Sigmoid colon (tissue), 7 donors: ENCODE measurements around the gene KAT8. TPM values are rescaled to one million over a fixed set of nuclear protein-coding genes. Genes with fewer than 3 reads are reported as not detected.

Experiments
- DNase-seq: peaks from one replicate; pipeline ENCODE4 v3.0.0-alpha.2; 2019
- H3K27ac ChIP-seq, 4 donors: fragments of 200-600 bp; sonication (generic); one replicate each; pipeline ENCODE4 v1.5.1; 2016 to 2019; ENCODE audit warnings: mild to moderate bottlenecking in 1 of 4
- H3K27me3 ChIP-seq, 3 donors: fragments of 200-600 bp; sonication (generic); one replicate each; pipeline ENCODE4 v1.5.1; 2019; ENCODE audit warnings: mild to moderate bottlenecking in 1 of 3
- H3K36me3 ChIP-seq, 4 donors: fragments of 200-600 bp; sonication (generic); one replicate each; pipeline ENCODE4 v1.5.1; 2016 to 2019
- H3K4me1 ChIP-seq, 4 donors: fragments of 200-600 bp; sonication (generic); one replicate each; pipeline ENCODE4 v1.5.1; 2017 to 2019
- H3K4me3 ChIP-seq, 4 donors: fragments of 200-600 bp; sonication (generic); one replicate each; pipeline ENCODE4 v1.5.1; 2017 to 2019; ENCODE audit warnings: mild to moderate bottlenecking in 2 of 4, moderate library complexity in 1 of 4
- H3K9me3 ChIP-seq, 4 donors: fragments of 200-600 bp in 3 of 4; sonication (generic) in 3 of 4; one replicate each; pipeline versions ENCODE4 v1.5.1 to v1.6.1; 2013 to 2019
- CTCF ChIP-seq, 4 experiments: fragments of 450-650 bp in 3 of 4; fragments of 200-600 bp in 1 of 4; IDR thresholded peaks; one replicate each; pipeline ENCODE4 v1.5.1; 2016 to 2019; ENCODE audit warnings: antibody characterized with exemption in 4 of 4, mild to moderate bottlenecking in 3 of 4, moderate library complexity in 2 of 4
- EP300 ChIP-seq, 4 donors: sonication (generic); formaldehyde crosslinking; IDR thresholded peaks; one replicate each; pipeline ENCODE4 v1.6.1; 2017; ENCODE audit warnings: antibody characterized with exemption in 4 of 4
- POLR2A ChIP-seq, 2 donors: fragments of 450-650 bp; IDR thresholded peaks; one replicate each; pipeline ENCODE4 v1.6.1; 2016; ENCODE audit warnings: antibody characterized with exemption in 2 of 2, mild to moderate bottlenecking in 2 of 2, moderate library complexity in 2 of 2
- POLR2AphosphoS5 ChIP-seq, 4 donors: sonication (generic); formaldehyde crosslinking; IDR thresholded peaks; one replicate each; pipeline ENCODE4 v1.6.1; 2017; ENCODE audit warnings: antibody characterized with exemption in 4 of 4
- WGBS, 2 donors: extraction: QIAGEN DNeasy Blood & Tissue Kit; methylation state at CpG; one replicate each; pipeline ENCODE4 v1.1.7; 2013; 5-methylcytosine and 5-hydroxymethylcytosine counted together
- intact Hi-C: fragments of 100-400 bp; cut with DNase I; formaldehyde crosslinking; loops from one replicate; pipeline ENCODE4 v1.15.1; 2023
- polyA plus RNA-seq, 3 donors: library from polyadenylated mRNA; stranded (reverse); fragments of 200-250 nt; gene quantifications; one replicate each; pipeline ENCODE4 v1.2.3, GENCODE V29; 2013
- total RNA-seq, 4 donors: library from RNA; depleted of rRNA; stranded (reverse); fragments of >200 nt; gene quantifications; one replicate each; pipeline ENCODE4 v1.1.0, GENCODE V29; 2016
- donor health status: healthy with polysubstance abuse.
- donor health status: Bipolar disorder and iron deficiency.
- donor health status: healthy.

KAT8 gene
- total and polyA plus RNA-seq, 7 donors: 31.2 to 65.7 (median 57.1) TPM

DNA sequence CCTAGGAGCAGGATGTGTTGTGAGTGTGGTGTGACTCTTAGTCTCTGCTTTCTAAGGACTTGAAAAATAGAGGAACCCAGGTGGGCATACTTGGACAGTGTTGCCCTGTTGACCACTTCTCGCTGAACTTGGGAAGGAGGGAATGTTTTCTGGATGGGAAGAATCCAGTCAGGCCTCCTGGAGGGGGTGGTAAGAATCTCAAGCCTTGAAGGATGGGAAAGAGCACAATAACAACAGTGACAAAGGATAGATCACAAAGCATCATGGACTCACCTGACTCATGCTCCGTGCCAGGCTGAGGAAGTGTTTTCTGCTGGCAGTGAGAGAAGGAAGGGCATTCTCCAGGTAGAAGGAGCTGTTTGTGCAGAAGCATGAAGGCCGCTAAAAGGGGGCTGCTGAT is 8.4 kb downstream of the KAT8 start:
- no peaks in the 10 kb centered on the region for H3K9me3 ChIP-seq
- TF ChIP-seq POLR2A (IDR thresholded peaks at IDR 0.05): no peak
- TF ChIP-seq POLR2AphosphoS5 (IDR thresholded peaks at IDR 0.05): no peak
- TF ChIP-seq CTCF (IDR thresholded peaks at IDR 0.05): no peak
- TF ChIP-seq EP300 (IDR thresholded peaks at IDR 0.05): no peak
- H3K36me3 ChIP-seq: peaks cover 38 to 94% (median 50%) of the 10 kb centered on the region in 4 donors
- H3K27me3 ChIP-seq: no peaks in the 10 kb centered on the region
- no peak overlapping the region for H3K4me3 ChIP-seq
- DNase-seq: no peak
- H3K27ac ChIP-seq: no peak overlapping the region
- intact Hi-C loops: no loop called here
- 92 to 96% methylated on average over 3 of the region's 3 CpGs for WGBS, 2 donors
- peaks cover 0 to 15% (median 5%) of the 10 kb centered on the region in 4 donors for H3K4me1 ChIP-seq

DNA sequence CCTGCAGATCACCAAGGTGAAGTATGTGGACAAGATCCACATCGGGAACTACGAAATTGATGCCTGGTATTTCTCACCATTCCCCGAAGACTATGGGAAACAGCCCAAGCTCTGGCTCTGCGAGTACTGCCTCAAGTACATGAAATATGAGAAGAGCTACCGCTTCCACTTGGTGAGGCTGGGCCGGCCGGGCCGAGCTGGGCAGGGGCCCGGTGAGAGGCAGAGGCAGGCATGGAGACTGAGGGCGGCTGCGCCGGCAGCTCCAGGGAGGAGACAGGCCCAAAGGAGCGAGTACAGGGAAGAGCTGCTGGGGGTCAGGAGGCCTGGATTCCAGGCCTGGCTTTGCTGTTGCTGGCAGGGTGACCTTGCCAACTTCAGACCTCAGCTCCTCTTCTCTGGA is 9.7 kb downstream of the KAT8 start:
- peaks cover 0 to 15% (median 5%) of the 10 kb centered on the region in 4 donors for H3K4me1 ChIP-seq
- H3K27ac ChIP-seq: no peak overlapping the region
- TF ChIP-seq POLR2AphosphoS5 (IDR thresholded peaks at IDR 0.05) (no peak), POLR2A (IDR thresholded peaks at IDR 0.05) (no peak), EP300 (IDR thresholded peaks at IDR 0.05) (no peak), CTCF (IDR thresholded peaks at IDR 0.05) (no peak)
- H3K4me3 ChIP-seq: no peak overlapping the region
- intact Hi-C loops: no loop called here
- no peaks in the 10 kb centered on the region for H3K27me3 ChIP-seq
- peaks cover 48 to 94% (median 51%) of the 10 kb centered on the region in 4 donors for H3K36me3 ChIP-seq
- DNase-seq: no peak
- 93 to 95% methylated on average over 13 of the region's 13 CpGs for WGBS, 2 donors
- H3K9me3 ChIP-seq: no peaks in the 10 kb centered on the region

DNA sequence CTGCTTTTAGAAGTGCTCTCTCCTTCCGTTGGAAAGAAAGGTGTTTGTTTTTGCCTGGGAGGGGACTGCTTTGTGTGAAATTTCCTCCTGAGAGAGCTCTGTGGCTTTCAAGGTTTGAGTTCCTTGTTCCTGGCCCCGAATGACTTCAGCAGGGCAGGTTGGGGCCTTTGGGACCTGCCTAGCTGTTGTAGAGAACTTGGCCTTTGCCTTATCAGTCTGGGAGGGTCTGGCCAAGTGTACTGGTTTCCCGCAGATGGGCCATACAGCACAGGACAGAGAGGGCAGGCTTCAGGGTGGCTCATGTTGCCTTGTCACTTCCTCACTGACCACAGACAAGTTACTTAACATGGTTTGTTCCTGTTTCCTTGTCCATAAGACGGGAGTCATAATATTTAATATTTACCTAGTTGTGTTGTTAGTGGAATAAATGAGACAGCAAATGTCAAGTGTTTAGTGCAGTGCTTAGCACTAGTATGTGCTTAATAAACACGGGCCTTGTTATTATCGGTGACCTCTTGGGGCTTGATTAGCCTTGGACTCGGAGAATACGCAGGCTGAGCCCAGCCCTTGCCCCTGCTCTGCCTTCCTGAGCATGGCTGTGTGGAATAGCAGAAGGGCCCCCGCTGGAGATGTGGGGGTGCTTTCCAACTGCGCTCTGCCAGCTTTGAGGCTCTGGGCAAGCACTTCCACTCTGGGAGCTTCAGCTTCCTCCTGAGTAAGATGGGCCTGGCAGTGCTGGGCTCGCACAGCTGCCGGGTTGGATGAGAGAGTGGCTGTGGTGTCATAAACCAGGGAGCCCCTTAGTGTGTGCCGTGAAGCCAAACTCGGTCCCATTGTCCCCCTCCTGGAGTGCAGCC is 11.5 kb downstream of the KAT8 start:
- peaks cover 0 to 16% (median 5%) of the 10 kb centered on the region in 4 donors for H3K4me1 ChIP-seq
- TF ChIP-seq POLR2A (IDR thresholded peaks at IDR 0.05): peak in 1 of 2 donors; percentile 49
- TF ChIP-seq EP300 (IDR thresholded peaks at IDR 0.05): no peak
- TF ChIP-seq POLR2AphosphoS5 (IDR thresholded peaks at IDR 0.05): peak in 2 of 4 donors; percentile 12 to 37
- TF ChIP-seq CTCF (IDR thresholded peaks at IDR 0.05): no peak
- H3K27ac ChIP-seq: peak overlapping the region; percentile 48 to 67 (median 60)
- intact Hi-C loops: no loop called here
- H3K4me3 ChIP-seq: no peak overlapping the region
- H3K27me3 ChIP-seq: no peaks in the 10 kb centered on the region
- no peaks in the 10 kb centered on the region for H3K9me3 ChIP-seq
- no peak for DNase-seq
- 19 to 49% methylated on average over 14 of the region's 14 CpGs for WGBS, 2 donors
- peaks cover 47 to 80% (median 51%) of the 10 kb centered on the region in 4 donors for H3K36me3 ChIP-seq

DNA sequence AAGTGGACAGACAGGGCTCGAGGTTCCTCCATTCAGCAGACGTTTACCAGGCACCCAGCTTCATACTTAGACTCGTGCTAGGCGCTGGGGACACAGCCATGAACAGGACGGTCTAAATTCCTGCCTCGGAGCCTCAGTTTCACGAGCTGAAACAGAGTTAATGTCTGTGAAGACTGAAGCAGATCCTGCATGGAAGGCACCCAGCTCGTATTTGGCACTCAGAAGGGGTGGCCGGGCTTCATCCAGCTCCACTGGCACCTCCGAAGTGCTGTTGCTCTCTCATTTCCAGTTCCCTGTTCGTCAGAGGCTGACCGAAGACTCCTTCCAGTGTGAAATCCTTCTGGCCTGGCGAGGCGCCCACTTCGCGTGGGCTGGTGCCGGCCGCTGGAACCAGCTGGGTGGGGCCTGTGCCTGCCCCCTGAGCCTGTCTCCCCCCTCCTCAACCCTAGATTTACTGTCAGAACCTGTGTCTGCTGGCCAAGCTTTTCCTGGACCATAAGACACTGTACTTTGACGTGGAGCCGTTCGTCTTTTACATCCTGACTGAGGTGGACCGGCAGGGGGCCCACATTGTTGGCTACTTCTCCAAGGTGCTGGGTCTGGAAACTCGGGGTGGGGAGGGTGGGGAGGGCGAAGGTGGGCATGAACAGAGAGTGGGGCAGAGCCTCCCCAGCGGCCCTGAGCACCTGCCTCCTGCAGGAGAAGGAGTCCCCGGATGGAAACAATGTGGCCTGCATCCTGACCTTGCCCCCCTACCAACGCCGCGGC is 12.3 kb downstream of the KAT8 start:
- DNase-seq: peak; percentile 77
- Histone ChIP-seq H3K4me3 (no peak overlapping the region), H3K27ac (peak overlapping the region; percentile 48 to 67 (median 60)), H3K27me3 (peaks cover 0 to 6% (median 4%) of the 10 kb centered on the region in 3 donors), H3K9me3 (no peaks in the 10 kb centered on the region), H3K4me1 (peaks cover 0 to 22% (median 6%) of the 10 kb centered on the region in 4 donors), H3K36me3 (peaks cover 47 to 74% (median 51%) of the 10 kb centered on the region in 4 donors)
- intact Hi-C loops: no loop called here
- TF ChIP-seq EP300 (IDR thresholded peaks at IDR 0.05) (no peak), POLR2AphosphoS5 (IDR thresholded peaks at IDR 0.05) (peak in 1 of 4 donors; percentile 17)
- WGBS, 2 donors: 21 to 58% methylated on average over 29 of the region's 29 CpGs
